Esophagus muscularis mucosa (tissue), 4 donors: ENCODE measurements around the gene TMCO4. TPM values are rescaled to one million over a fixed set of nuclear protein-coding genes. Genes with fewer than 3 reads are reported as not detected.
A peak's percentile ranks its signal among the peaks of the same experiment; 100 is the strongest.

Experiments
- DNase-seq: peaks from one replicate; pipeline ENCODE4 v3.0.0-alpha.2; 2017; ENCODE audit errors: extremely low spot score
- H3K27ac ChIP-seq, 4 donors: fragments of 200-600 bp; sonication (generic); replicated peaks in 1 of 4; 1 replicate in 3 of 4; 2 replicates in 1 of 4; pipeline ENCODE4 v1.5.1; 2016 to 2019; ENCODE audit warnings: mild to moderate bottlenecking in 1 of 4
- H3K27me3 ChIP-seq, 4 donors: fragments of 200-600 bp; sonication (generic); one replicate each; pipeline versions ENCODE4 v1.5.1 to v1.6.0; 2016 to 2019
- H3K36me3 ChIP-seq, 4 donors: fragments of 200-600 bp; sonication (generic); one replicate each; pipeline ENCODE4 v1.5.1; 2016 to 2019
- H3K4me1 ChIP-seq, 4 donors: fragments of 200-600 bp; sonication (generic); one replicate each; pipeline ENCODE4 v1.5.1; 2016 to 2019
- H3K4me3 ChIP-seq, 4 donors: fragments of 200-600 bp; sonication (generic); 1 replicate in 2 of 4; 2 replicates in 2 of 4; pipeline ENCODE4 v1.5.1; 2016 to 2019; ENCODE audit warnings: mild to moderate bottlenecking in 4 of 4, moderate library complexity in 1 of 4
- H3K9me3 ChIP-seq, 4 donors: fragments of 200-600 bp; sonication (generic); 1 replicate in 3 of 4; 2 replicates in 1 of 4; pipeline ENCODE4 v1.5.1; 2016 to 2019
- EP300 ChIP-seq: sonication (generic); formaldehyde crosslinking; IDR thresholded peaks from one replicate; pipeline ENCODE4 v1.6.1; 2017; ENCODE audit warnings: antibody characterized with exemption
- POLR2A ChIP-seq: fragments of 450-650 bp; IDR thresholded peaks from one replicate; pipeline ENCODE4 v1.6.1; 2017; ENCODE audit warnings: antibody characterized with exemption, moderate library complexity, mild to moderate bottlenecking, low read depth
- POLR2AphosphoS5 ChIP-seq, 2 donors: sonication (generic); formaldehyde crosslinking; IDR thresholded peaks; one replicate each; pipeline ENCODE4 v1.6.1; 2017; ENCODE audit warnings: antibody characterized with exemption in 2 of 2
- WGBS: methylation state at CpG from one replicate; pipeline ENCODE4 v1.1.5; 2018; 5-methylcytosine and 5-hydroxymethylcytosine counted together
- intact Hi-C: fragments of 100-400 bp; cut with DNase I; formaldehyde crosslinking; loops from one replicate; pipeline ENCODE4 v1.15.1; 2023
- total RNA-seq, 4 donors: library from RNA; depleted of rRNA; stranded (reverse); fragments of >200 nt; gene quantifications; one replicate each; pipeline versions ENCODE4 v1.1.0 to v1.2.1, GENCODE V29; 2016
- TF ChIP-seq, protein P1 (sequence below), 3 experiments: fragments of 200-600 bp in 2 of 3; fragments of 450-650 bp in 1 of 3; sonication (generic) in 2 of 3; IDR thresholded peaks; one replicate each; pipeline ENCODE4 v1.5.1; 2017 to 2019; ENCODE audit warnings: antibody characterized with exemption in 3 of 3, mild to moderate bottlenecking in 2 of 3, moderate library complexity in 1 of 3

The TMCO4 gene
- total RNA-seq, 4 donors from 2014 or later = 20.8 to 34.4 (median 25.8) TPM

DNA sequence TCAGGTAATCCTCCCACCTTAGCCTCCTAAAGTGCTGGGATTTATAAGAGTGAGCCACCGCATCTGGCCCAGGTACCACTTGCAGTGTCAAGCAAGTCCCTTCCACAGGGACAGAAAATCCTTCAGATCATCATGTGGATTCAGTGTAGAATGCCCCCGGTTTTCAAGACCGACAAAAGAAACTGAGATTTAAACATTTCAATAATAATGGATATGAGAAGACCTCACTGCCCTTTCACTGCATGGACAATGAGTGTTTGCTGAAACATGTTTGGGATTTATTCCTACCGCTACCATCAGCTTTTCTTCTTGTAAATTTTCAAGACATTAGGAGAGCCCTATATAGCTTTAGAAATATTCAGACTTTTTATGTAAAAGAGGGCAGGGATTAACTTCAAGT, 93.6 kb downstream of the TMCO4 start:
- Histone ChIP-seq H3K36me3 (peaks cover 0 to 9% (median 0%) of the 10 kb centered on the region in 4 donors), H3K9me3 (no peaks in the 10 kb centered on the region), H3K4me1 (peaks cover 8 to 29% (median 22%) of the 10 kb centered on the region in 4 donors), H3K27ac (peak overlapping the region in 2 of 4 donors; percentile 5 to 18), H3K27me3 (no peaks in the 10 kb centered on the region), H3K4me3 (no peak overlapping the region)
- intact Hi-C loops = no loop called here
- 66% methylated on average over 4 of the region's 4 CpGs for WGBS
- no peak for DNase-seq
- TF ChIP-seq POLR2A (no peak), EP300 (no peak), POLR2AphosphoS5 (IDR thresholded peaks at IDR 0.05) (no peak)
- TF ChIP-seq, protein P1, sequence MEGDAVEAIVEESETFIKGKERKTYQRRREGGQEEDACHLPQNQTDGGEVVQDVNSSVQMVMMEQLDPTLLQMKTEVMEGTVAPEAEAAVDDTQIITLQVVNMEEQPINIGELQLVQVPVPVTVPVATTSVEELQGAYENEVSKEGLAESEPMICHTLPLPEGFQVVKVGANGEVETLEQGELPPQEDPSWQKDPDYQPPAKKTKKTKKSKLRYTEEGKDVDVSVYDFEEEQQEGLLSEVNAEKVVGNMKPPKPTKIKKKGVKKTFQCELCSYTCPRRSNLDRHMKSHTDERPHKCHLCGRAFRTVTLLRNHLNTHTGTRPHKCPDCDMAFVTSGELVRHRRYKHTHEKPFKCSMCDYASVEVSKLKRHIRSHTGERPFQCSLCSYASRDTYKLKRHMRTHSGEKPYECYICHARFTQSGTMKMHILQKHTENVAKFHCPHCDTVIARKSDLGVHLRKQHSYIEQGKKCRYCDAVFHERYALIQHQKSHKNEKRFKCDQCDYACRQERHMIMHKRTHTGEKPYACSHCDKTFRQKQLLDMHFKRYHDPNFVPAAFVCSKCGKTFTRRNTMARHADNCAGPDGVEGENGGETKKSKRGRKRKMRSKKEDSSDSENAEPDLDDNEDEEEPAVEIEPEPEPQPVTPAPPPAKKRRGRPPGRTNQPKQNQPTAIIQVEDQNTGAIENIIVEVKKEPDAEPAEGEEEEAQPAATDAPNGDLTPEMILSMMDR (IDR thresholded peaks at IDR 0.05) = no peak

DNA sequence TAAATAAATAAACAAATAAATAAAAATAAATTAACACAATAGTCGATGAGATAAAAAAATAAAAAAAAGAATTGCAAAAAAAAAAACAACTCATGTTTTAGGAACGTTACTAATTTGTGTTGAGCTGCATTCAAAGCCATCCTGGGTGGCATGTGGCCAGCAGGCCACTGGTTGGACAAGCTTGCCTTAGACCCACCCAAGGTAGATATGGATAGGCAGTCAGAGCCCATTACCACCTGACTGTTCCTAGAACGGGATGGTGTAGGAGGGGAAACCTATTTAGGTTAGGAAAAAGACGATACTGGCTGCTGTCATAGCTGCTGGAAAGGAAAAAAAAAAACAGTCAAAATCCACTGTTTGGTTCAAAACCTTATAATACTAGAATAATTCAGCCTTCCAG, 94.3 kb downstream of the TMCO4 start:
- 83% methylated on average over 4 of the region's 4 CpGs for WGBS
- Histone ChIP-seq H3K4me1 (peaks cover 8 to 29% (median 22%) of the 10 kb centered on the region in 4 donors), H3K4me3 (no peak overlapping the region), H3K36me3 (peaks cover 0 to 13% (median 5%) of the 10 kb centered on the region in 4 donors), H3K9me3 (no peaks in the 10 kb centered on the region), H3K27ac (no peak overlapping the region), H3K27me3 (no peaks in the 10 kb centered on the region)
- intact Hi-C loops = loop anchor here (2.0 kb wide), 1 partner anchor 43 kb away; no protein-coding TSS in a partner anchor
- DNase-seq = no peak
- TF ChIP-seq, protein P1 (IDR thresholded peaks at IDR 0.05) = no peak
- no peak for TF ChIP-seq POLR2A
- no peak for TF ChIP-seq EP300
- TF ChIP-seq POLR2AphosphoS5 (IDR thresholded peaks at IDR 0.05) = no peak

DNA sequence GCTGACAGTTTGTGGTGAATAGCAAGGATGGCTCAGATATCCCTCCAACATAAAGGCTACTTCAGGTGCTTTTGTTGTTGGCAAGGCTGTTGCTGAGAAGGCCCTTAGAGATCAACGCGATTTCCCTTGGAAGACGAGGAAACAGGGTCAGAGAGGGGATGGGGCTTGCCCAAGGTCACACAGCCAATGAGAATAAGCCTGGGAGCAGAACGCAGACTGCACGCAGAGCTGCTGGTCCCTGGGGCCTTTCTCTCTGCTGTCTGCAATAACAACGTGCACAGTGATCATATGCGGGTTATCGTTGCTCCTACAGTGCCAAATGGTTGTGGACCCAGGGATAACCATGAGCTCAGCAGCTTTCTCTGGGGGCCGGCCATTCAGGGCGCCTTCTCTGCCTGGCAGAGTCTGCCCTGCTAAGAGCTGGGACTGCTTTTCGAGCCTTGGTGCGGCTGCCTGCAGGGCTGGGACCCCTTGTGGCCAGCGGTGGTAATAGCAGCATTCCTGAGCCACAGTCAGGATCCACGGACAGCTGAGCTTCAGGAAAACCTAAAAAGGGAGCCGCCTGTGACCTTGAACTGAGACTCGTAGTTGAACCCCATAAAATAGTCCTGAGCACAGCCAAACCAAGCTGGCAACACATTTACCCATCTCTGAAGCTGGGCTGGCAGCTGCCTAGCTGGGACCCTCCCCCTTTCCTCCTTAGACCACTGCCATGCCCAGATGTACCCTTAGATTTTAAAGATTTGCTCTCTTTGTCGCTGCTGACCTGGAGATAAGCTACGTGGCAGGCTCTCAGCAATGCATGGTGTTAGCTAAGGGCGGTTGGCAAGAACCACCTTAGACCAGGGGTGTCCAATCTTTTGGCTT, 95.2 kb downstream of the TMCO4 start:
- Histone ChIP-seq H3K27me3 (no peaks in the 10 kb centered on the region), H3K36me3 (peaks cover 6 to 23% (median 14%) of the 10 kb centered on the region in 4 donors), H3K9me3 (no peaks in the 10 kb centered on the region), H3K4me3 (no peak overlapping the region), H3K27ac (no peak overlapping the region), H3K4me1 (peaks cover 8 to 29% (median 22%) of the 10 kb centered on the region in 4 donors)
- DNase-seq = no peak
- 42% methylated on average over 9 of the region's 19 CpGs for WGBS
- intact Hi-C loops = loop anchor here (2.0 kb wide), 1 partner anchor 42 kb away; no protein-coding TSS in a partner anchor
- TF ChIP-seq POLR2AphosphoS5 (IDR thresholded peaks at IDR 0.05) = no peak
- no peak for TF ChIP-seq EP300
- TF ChIP-seq, protein P1 (IDR thresholded peaks at IDR 0.05) = peak; percentile 86 to 96 (median 88)
- TF ChIP-seq POLR2A = no peak

DNA sequence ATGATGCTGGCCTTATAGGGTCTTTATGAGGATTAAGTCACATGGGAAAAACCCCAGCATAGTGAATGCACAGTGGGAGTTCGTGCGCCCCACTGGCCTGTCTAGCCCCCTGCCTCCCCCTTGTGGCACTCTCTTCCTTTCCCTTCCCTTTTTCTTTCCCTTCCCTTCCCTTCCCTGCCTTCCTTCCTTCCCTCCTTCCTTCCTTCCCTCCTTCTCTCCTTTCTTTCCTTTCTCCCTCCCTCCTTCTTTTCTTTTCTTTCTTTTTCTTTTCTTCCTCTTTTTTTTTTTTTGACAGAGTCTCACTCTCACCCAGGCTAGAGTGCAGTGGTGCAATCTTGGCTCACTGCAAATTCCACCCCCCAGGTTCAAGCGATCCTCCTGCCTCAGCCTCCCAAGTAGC, 96.4 kb downstream of the TMCO4 start:
- intact Hi-C loops = no loop called here
- H3K9me3 ChIP-seq = no peaks in the 10 kb centered on the region
- H3K4me3 ChIP-seq = no peak overlapping the region
- WGBS = 88% methylated on average over 3 of the region's 3 CpGs
- no peak overlapping the region for H3K27ac ChIP-seq
- H3K4me1 ChIP-seq = peaks cover 8 to 29% (median 22%) of the 10 kb centered on the region in 4 donors
- H3K27me3 ChIP-seq = no peaks in the 10 kb centered on the region
- TF ChIP-seq EP300 = no peak
- no peak for TF ChIP-seq POLR2AphosphoS5 (IDR thresholded peaks at IDR 0.05)
- TF ChIP-seq POLR2A = no peak
- TF ChIP-seq, protein P1 (IDR thresholded peaks at IDR 0.05) = no peak
- DNase-seq = no peak
- peaks cover 8 to 33% (median 17%) of the 10 kb centered on the region in 4 donors for H3K36me3 ChIP-seq
